HG02759 (cell line): ENCODE results near the gene TPP1.

Experiments used
- ATAC-seq: cut with Tn5 transposase; IDR thresholded peaks from one replicate; pipeline ENCODE4 v1.9.1; 2021; ENCODE audit warnings: mild to moderate bottlenecking, moderate library complexity; ENCODE audit not compliant: unreplicated experiment

TPP1 gene

DNA sequence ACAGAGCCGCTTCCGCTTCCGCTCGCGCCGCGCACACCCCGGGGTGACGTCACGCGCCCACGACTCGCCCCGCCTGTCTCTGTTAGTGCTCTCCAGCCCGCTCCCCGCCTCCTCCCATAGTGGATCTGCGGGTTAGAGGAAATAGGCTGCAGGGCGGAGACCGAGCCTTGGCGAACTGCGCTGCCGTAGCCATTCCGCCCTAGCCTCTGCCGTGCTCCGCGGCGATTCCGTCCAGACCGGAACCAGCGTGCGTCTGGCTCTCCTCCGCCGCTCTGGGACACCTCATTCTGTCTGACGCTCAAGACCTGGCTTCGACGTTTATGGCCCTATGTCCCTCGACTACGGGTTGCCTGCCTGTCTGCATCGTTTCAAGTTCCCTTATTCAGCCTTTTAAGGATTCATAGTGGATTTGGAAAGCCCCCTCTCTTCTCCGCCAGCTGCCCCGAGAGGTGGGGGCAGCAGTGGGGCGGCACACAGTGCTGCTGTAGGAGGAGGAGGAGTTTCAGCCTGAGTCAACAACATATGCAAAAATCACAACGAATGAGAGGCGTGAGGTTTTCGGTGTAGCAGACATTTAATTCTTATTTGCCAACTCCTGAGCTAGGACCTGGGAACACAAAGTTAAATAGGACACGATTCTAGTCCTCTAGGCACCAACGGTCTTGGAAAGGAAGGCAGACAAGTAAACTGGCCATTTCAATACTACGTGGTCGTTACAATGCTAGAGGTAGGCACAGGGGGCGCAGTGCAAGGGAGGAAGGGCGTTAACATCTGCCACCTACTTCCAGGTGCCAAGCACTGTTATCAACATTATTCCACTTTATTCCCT lies 6.8 kb downstream of the TPP1 start, which contains the start of gene TAF10:
Gene TAF10, minus strand, starts transcription at position 4 of the 829 bp plus-strand sequence. CDS start 27 bp downstream, outside the sequence.
- peak; percentile 91 for ATAC-seq

DNA sequence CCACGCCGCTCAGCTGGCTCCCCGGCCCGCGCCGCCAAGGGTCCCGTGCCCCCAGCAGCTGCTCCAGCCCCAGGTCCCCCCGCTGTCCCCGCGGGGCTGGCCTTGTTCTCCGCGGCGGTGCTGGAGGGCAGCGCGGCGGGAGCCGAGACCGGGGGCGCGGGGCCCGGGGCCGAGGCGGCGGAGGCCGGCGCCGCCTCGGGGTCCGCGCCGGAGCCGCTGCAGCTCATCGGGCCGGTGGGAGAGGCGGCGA lies 7.3 kb downstream of the TPP1 start:
- peak; percentile 19 for ATAC-seq

DNA sequence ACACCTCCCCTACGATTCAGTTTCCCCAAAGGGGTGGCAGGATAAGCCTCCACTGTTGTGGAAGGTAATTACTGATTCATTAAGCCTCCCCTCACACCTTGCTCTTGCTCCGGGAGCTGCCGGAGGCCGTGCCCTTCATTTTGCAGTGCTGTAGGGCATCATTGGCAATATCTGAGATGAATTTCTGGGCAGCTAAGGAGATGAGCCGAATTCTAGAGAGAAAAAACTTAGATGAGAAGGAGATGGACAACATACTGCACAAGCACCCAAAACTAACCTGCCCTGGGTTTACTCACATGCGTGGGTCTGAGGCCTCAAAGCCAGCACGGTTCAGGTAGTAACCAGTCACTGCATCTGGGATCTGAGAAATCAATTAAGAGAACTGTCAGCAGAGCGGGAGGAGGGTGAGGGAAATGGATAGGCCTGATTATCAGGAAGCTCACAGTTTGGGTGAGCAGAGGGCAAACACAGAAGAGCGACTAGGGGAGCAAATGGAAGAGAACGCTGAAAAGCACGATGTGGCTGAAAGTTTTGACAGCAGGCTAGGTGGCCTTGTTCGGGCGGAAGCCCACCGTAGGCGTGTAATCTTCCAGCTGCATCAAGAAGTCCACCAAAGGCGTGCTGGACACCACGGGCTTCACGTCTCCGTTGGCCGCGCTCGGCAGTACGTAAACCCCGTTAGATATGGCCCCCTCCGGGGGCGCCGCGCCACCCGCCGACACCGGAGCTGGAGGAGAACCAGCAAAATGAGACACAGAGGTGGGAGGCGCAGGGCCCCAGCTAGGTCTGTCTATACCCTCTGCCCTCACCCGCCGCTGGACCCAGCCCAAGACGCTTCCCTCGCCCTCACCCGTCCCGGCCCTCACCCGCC lies 7.9 kb downstream of the TPP1 start:
- no peak for ATAC-seq

DNA sequence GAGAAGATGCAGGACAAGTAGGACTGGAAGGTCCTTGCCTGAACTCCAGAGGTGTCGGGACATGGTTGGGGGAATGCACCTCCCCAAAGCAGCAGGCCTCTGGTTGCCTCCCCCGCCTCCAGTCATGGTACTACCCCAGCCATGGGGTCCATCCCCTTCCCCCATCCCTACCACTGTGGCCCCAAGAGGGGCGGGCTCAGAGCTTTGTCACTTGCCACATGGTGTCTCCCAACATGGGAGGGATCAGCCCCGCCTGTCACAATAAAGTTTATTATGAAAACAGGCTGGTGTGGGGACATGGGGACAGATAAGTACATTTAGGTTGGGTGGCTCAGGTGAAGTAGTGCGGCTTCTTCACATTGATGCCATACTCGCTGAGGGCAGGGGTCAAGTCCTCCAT lies 8.6 kb downstream of the TPP1 start:
- no peak for ATAC-seq

DNA sequence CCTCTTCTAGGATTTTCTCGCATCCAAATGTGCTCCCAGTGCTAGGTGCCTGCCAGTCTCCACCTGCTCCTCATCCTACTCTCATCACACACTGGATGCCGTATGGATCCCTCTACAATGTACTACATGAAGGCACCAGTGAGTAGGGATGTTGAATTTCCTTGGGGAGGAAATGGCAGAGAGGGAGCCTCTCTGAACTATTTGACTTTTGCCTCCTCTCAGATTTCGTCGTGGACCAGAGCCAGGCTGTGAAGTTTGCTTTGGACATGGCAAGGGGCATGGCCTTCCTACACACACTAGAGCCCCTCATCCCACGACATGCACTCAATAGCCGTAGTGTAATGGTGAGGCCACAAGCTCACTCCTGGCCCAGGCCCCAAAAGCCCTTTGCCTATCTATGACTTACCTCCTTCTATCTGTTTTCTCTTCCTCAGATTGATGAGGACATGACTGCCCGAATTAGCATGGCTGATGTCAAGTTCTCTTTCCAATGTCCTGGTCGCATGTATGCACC lies 9.7 kb downstream of the TPP1 start:
- no peak for ATAC-seq

DNA sequence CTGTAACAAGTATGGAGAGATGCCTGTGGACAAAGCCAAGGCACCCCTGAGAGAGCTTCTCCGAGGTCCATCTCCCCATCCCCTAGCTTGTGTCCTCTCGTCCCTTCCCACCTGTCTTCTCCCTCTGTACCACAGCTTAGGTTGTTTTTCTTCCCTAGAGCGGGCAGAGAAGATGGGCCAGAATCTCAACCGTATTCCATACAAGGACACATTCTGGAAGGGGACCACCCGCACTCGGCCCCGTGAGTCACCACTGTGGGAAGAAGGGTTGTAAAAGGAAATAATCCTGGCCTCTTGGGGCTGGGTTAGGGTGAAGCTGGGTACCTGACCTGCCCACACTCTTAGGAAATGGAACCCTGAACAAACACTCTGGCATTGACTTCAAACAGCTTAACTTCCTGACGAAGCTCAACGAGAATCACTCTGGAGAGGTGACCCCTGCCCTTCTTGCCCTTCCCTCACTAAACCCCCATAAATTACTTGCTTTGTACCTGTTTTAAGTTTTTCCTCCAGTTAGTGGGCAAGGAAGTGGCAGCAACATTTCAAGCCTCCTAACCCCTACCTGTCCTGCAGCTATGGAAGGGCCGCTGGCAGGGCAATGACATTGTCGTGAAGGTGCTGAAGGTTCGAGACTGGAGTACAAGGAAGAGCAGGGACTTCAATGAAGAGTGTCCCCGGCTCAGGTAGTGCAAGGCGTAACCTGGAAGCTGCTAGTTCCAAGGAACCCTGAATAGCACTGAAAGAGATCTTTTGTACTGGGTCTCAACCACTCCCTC lies 10.3 kb downstream of the TPP1 start:
- no peak for ATAC-seq

DNA sequence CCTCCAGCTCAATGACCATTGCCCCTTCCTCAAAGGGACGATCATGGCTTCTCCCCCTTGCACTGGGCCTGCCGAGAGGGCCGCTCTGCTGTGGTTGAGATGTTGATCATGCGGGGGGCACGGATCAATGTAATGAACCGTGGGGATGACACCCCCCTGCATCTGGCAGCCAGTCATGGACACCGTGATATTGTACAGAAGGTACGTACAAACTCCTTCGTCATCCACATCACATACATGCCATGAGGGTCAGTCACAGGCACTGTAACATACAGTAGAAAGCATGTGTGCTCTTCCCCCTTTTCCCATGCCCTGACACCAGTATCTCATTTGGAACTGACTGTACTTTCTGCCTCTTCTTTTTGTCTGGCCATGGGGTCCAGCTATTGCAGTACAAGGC lies 11.2 kb downstream of the TPP1 start:
- ATAC-seq: no peak

DNA sequence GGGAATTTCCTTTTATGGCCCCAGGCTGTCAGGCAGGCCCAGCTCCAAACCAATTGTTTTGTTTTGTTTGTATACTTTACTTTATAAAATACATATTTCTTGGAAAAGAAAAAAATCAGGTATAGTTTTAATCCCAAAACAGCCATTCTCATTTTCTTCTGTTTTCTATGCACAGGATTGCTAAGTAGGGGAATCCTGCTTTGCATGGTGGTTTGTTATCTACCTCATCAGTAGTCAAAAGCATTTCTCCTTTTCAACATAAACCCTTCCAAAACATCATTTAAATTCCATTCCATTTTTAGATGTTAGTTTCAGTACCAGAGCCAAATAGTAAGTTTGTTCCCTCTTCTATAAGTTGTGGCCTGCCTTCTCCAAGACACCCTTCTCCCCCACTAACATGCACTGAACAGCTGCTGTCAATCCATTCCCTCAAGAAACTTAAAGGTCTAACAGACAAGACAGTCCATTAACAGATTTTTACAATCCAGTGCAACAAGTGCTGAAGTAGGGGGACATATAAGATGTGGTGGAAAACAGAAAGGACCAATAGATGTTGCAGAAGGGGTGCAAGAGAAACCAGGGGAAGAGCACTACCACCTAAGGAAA lies 11.9 kb downstream of the TPP1 start:
- ATAC-seq: no peak

DNA sequence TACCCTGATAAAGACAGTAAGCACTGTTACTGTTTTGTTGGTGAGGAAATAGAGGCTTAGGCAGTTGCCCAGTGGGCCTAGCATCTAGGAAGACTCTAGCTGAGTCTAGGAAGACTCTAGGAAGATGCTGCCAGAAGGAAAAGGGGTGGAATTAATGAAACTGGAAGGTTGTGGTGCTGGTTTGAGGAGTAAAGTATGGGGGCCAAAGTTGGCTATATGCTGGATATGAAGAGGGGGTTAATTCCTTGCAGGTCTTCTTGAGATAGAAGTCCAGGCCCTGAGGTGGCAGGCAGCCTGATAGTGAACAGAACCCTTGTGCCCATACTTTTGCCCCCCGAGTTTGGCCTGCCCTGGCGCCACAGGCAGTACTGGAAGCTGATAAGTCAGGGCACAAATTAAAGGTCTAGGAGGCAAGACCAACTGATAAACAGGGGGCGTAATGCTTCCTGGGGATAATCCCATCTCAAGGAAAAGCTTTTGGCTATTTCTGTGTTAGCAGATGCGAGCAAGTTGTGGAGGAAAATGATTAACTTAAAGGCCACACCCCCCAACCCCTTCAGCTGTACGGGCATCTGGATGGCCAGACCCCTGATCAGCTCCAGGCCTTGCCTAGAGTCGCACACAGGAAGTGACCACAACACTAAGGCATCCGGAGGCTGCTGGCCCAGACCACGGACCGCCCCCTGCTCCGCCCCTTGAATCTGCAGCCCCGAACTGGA lies 12.6 kb downstream of the TPP1 start:
- ATAC-seq: peak; percentile 49

DNA sequence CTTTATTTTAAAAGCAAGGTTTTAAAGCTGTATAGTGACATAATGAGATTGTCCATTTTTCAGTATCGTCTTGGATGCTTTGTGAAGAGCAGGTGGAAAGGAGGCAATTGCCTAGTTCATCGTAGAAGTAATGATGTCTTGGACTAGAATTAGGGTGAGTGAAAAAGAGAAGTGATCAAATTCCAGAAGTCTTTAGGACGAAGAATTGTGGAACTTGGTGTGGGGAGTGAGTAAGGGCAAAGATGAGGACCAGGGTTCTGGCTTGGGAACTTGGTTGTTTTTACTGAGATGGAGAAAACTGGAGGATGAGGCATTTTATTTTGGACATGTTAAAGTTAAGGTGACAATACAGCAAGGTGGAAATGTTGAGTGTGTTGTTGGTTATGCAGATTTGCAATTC lies 14.4 kb downstream of the TPP1 start:
- ATAC-seq: no peak

DNA sequence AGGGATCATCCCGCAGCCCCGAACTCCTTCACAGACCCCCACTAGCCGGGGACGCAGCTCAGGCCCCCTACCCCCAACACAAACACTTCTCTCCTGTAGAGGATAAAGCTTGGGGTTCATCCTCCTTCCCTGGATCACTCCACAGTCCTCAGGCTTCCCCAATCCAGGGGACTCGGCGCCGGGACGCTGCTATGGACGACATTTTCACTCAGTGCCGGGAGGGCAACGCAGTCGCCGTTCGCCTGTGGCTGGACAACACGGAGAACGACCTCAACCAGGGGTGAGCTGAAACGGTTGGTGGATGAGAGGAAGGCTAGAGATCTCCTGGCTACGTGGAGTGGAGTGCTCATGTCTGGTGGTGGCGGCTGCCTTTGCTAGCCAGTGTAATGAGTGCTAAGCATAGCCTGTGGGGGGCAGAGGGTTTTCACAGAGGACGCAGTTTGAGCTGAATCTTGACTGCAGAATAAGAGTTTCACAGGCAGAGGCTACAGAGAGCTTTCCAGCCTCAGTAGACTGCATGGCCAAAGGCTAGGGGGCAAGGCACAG lies 15.1 kb downstream of the TPP1 start:
- ATAC-seq: peak; percentile 36

DNA sequence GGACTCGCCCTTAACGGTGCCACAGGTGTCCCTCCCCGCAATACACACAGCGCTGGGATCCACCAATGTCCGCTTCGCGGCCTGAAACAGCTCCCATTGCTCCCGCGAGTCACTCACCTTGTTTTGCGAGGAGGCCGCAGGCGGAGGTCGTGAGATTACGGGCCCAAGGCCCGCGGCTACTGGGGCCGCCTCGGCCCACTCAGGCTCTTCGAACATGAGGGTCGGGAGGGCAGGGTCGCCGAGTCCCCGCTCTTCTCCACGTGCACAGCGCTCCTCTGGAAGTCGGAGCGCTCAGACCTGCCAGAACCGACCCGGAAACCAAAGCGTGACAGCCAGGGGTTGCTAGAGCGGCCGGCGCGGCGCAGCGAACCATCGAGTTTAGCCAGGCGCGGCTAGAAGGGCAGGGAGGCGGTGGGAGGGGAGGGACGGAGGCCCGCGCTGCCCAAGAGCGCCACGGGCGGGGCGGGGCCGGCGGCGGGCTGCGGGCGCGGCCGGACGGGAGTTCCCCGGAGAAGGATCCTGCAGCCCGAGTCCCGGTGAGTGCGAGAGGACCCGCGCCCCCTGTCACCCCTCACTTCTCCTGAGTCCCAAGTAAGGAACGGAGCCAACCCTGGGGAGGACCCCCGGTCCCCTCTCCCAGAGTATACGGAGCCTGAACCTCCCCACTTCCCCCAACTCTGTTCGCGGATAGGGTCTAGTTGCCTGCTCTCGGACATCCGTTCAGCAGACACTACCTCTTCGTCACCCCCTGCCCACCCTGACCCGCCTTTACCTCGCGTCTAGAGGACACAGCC lies 15.7 kb downstream of the TPP1 start, which contains the start of the genes ILK and RRP8:
Gene ILK, plus strand, starts transcription at position 488 of the 794 bp plus-strand sequence. CDS start 498 bp downstream, outside the sequence.
Gene RRP8, minus strand, starts transcription at position 330 of the 794 bp plus-strand sequence. Its CDS starts 114 bp downstream, at position 216.
- peak; percentile 82 for ATAC-seq

DNA sequence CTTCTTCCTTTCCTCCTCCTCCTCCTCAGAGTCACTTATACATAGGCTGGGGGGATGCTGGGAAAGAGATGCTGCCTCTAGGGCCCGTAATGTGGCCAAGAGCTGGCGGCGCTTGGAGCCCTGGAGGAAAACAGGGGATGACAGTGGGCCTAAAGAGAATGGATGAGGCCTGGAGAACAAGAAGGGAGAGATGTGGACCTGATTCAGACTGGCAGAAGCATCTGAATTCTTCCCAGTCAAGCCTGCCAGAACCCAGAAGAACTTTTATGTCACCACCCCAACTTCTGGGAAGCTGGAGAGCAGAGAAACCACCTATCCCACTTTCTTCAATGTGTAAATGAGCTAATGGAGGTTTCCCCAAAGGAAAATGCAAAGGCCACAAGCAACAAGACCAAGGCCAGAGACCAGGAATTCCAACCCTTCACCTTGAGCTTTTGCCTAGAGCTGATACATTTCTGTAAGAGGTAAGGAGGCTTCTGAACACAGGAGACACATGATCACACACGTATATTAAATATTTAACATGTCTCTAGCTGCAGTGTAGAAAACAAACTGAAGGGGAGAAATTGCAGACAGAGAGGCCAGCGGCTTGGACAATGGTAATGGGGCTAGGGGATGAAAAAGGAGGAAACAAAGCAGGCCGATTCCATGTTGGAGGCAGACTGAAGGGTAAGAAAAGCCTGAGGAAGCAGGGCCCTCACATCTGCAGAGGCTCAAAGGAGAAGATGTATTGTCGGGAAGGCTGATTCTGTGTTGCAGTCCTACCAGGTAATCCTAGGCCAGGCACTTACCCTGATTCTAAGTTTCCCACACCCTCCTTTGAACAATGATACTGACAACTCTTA lies 16.9 kb downstream of the TPP1 start:
- ATAC-seq: no peak

DNA sequence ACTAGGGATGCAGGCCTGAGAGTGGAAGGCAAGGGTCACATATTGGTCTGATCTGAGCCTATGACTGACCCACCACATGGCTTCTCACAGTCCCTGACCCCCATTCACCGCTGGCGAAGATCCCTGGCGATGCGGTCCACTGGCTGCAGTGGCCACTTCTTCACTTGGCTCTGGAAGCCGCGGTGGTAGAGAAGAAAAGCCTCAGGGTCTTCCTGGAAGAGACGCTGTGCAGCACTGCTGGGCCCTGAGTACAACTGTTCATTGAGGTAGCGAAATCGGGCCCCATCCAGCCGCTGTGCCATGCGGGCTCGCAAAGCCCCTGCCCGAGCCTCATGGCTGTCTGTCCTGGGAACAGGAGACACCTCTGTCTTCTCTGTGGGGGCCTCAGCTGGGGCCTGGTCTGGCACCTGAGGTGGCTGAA lies 18.2 kb downstream of the TPP1 start:
- no peak for ATAC-seq

DNA sequence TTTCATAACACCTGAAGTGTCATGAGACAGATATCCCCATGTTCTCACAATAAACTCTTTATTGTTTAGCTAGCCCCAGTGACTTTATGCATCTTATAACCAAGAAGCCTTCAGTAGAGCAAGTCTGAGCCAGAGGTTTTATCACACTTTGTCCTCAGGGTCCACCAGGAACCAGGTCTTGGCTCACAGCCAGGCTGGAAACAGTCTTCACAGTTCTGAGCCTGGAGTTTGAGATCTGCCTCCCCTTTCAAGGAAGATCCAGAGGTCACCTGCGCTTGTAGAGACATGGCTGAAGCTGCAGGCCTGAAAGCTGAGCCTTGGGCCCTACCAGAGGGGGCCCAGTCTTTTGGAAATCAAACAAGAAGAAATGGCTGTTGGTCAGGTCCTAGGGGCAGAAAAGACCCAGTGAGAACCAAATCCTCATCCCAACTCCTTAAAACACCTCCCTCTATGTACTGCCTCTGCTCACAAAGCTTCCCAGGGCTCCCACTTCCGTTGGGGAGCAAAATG lies 19.3 kb downstream of the TPP1 start:
- ATAC-seq: no peak

DNA sequence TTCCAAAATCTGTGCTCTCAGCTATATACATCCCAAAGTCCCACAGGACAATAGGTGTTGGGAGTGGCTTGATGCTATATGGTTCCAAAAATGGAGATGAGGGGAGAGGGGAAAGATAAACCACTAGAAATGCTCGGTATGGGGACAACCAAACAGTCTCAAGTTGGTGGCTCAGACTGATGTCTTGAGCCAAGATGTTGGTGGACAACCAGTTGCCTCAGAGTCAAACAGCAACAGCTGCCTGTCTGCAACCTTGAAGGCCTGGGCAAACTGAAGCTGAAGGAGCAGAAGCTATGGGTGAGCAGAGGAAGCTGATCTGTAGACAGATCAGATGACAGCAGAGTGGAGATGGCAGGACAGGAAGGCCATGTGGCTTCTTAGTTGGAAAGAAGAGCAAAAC lies 19.8 kb downstream of the TPP1 start:
- no peak for ATAC-seq

DNA sequence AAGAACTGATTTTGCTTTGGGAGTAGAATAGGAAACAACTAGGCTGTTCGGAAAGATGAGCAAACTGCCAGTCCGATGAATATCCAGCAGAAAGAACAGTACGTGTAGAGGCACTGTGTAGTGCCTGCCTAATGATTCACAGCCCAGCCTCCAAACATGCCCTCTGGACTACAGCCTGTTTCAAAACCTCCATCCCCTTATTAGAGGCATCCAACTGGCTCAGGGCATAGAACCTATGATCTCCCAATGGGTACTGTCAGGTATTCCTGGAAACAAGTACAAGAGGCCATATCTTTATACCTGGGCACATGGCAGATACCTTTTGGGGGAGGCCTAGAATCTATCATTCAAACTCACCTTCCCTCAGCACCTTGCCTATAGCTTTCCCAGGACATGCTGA lies 20.7 kb downstream of the TPP1 start:
- no peak for ATAC-seq
